Lower leg skin (tissue), 3 donors: ENCODE measurements around the gene SLC7A5.
"Not testable (repeated sequence)": the region's sequence is repeated elsewhere in the genome, so short reads cannot be mapped to it uniquely, and the experiment has no call there.

Experiments used
- CTCF ChIP-seq, 3 donors: fragments of 450-650 bp; IDR thresholded peaks; one replicate each; pipeline ENCODE4 v1.5.1; 2016; ENCODE audit warnings: antibody characterized with exemption in 3 of 3, mild to moderate bottlenecking in 3 of 3, moderate library complexity in 2 of 3
- POLR2A ChIP-seq, 2 donors: fragments of 450-650 bp; IDR thresholded peaks; one replicate each; pipeline ENCODE4 v1.6.1; 2016 to 2017; ENCODE audit warnings: antibody characterized with exemption in 2 of 2, mild to moderate bottlenecking in 1 of 2, moderate library complexity in 1 of 2

- not testable (repeated sequence) for TF ChIP-seq POLR2A, CTCF (IDR thresholded peaks at IDR 0.05)
Observed at GRCh38 chr16:87869879-87870417, 641 bp upstream of the SLC7A5 start.
